Fibroblast of skin of right biceps (primary cell): Measurements from ENCODE around the gene VEZT.
"Not testable (repeated sequence)": the region's sequence is repeated elsewhere in the genome, so short reads cannot be mapped to it uniquely, and the experiment has no call there.

Source experiments
- DNase-seq: peaks from one replicate; pipeline ENCODE4 v3.0.0-alpha.2; 2013

The VEZT gene

DNA sequence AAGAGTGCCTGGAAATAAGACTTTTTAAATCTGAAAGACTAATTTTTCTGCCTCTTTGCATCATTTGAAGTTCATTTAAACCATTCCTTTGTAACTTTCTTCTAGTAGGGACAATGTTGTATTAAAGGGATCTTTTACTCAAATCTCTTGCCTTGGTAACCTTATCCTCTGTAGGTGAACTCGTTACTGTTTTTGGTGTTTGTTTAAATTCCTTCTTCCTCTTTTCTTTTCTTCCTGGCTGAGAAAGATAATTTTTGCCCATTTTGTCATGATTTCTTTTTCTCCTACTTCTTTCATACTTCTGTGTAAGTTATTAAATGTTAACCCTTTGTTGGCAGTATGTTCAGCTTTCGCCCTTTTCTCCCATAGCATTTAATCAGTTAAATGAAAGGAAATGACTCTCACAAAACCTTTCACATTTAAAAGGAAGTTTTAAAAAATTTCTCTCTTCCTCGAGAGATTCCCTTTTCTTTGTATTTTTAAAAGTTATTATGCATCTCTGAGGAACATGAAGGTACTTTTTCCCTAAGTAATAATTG is 10.3 kb downstream of the VEZT start:
- no peak for DNase-seq

DNA sequence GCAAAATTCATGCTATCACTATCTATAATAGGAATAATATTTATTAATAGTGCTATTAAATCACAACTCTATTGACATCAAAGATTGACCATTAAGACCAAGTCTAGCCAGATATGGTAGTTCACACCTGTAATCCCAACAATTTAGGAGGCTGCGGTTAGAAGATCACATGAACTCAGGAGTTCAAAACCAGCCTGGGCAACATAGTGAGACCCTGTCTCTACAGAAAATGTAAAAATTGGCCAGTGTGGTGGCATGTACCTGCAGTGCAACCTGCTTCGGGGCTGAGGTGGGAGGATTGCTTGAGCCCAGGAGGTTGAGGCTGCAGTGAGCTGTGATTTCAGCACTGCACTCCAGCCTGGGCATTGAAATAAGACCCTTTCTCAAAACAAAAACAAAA is 11.0 kb downstream of the VEZT start:
- DNase-seq, result no peak

DNA sequence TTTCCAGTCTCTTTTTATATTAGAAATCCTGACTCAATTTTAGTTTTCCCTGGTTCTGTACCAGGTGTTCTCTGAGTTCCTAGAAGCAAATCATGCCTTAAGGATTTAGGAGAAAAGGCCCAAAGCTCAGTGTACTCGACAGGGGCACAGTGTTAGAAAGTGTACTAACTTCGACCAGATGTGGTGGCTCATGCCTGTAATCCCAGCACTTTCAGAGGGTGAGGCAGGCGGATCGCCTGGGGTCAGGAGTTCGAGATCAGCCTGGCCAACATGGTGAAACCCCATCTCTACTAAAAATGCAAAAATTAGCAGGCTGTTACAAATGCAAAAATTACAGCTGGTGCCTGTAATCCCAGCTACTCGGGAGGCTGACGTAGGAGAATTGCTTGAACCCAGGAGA is 12.0 kb downstream of the VEZT start:
- no peak for DNase-seq

DNA sequence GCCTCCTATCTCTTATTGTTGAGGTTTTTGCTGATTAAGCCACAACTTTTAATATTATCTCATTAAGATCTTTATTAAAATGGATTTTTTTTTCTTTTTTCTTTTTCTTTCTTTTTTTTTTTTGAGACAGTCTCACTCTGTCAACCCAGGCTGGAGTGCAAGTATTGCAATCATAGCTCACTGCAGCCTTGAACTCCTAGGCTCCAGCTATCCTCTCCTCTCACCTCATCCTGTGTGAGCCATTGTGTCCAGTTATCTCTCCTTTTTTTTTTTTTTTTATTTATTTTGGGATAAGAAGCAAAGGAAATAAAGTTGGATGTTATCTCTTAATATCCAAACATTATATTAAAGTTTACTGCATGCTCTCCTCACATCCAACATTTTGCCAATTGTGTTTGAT is 12.7 kb downstream of the VEZT start:
- no peak for DNase-seq

DNA sequence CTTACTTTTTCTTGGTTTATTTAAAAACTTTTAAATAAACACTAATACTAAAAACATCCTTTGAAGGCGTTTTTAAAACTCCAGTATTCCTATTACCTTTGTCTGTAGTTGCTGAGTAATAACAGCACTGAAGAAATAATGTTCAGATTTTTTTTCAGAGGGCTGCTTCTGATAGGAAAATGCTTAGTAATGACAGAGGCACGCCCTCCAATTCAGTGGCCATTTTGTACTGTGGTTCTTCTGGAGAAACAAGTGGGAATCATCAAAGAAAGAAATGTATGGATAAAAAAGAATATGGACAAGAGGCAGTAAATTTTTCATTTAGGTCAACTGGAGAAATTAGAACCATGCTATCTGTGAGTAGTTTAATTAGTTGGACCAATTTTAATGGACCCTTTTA is 13.6 kb downstream of the VEZT start:
- DNase-seq, result peak; percentile 19

DNA sequence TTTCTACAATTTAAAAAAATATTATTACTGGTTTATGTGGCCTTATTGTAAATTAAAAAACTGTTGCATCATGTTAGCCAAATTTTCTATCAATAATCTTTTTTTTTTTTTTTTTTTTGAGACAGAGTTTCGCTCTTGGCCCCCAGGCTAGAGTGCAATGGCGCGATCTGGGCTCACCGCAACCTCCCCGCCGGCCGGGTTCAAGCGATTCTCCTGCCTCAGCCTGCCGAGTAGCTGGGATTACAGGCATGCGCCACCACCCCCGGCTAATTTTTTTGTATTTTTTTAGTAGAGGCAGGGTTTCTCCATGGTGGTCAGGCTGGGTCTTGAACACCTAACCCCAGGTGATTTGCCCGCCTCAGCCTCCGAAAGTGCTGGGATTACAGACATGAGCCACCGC is 16.6 kb downstream of the VEZT start:
- DNase-seq, result not testable (repeated sequence)

DNA sequence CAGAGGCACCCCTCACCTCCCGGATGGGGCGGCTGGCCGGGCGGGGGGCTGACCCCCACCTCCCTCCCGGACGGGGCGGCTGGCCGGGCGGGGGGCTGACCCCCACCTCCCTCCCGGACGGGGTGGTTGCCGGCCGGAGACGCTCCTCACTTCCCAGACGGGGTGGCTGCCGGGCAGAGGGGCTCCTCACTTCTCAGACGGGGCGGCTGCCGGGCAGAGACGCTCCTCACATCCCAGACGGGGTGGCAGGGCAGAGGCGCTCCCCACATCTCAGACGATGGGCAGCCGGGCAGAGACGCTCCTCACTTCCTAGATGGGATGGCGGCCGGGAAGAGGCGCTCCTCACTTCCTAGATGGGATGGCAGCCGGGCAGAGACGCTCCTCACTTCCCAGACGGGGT is 18.0 kb downstream of the VEZT start:
- not testable (repeated sequence) for DNase-seq

DNA sequence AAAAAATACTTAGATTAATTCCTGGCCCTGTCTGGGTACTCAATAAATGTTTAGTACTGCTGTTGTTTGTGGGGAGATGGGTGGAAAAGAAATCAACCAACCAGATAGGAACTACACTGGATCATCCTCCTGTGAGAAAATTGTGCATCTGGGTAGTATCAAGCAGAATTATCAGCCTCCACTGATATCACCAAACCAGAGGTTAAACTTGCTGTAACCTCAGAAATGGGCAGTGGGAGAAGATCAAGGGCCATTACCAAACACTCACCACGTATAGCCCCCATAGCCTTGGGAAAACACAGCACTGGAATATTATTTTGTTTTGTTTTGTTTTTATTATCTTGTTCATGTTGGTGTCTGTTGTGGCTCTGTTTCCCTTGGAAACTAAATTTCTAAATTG is 19.7 kb downstream of the VEZT start:
- DNase-seq, result no peak

DNA sequence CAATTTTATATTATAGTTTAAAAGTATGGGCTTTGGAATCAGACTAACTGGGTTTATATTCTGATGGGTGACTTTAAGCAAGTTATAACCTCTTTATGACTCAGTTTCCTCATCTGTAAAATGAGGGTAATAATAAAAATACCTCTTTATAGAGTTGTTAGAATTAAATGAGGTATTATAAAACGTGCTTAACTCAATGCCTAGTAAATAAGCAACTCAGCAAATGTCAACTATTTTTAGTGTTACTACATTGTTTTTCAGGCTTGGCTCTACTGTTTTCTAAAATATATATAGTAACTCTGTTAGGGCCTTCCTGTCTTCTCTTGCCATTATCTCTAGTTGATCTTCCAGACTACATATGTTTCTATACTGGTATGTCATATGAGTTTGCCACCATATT is 20.5 kb downstream of the VEZT start:
- no peak for DNase-seq

DNA sequence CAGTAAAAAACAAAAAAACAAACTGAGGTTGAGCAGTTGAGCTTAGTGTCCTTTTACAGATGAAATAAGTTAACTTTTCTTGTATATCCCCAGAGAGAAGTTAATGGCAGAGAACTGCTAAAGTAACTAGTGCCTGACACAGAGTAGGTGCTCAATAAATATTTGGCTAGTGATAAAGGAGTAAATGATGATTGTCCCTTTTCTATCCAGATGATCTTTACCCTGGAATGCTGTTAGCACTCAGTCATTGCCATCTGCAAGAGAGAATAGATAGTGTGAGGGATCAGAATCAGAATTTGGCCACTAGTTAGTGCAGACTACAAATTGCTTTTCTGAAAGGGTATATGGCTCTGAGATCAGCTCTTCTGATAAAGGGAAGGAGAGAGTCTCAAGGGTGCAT is 21.6 kb downstream of the VEZT start:
- DNase-seq, result no peak

DNA sequence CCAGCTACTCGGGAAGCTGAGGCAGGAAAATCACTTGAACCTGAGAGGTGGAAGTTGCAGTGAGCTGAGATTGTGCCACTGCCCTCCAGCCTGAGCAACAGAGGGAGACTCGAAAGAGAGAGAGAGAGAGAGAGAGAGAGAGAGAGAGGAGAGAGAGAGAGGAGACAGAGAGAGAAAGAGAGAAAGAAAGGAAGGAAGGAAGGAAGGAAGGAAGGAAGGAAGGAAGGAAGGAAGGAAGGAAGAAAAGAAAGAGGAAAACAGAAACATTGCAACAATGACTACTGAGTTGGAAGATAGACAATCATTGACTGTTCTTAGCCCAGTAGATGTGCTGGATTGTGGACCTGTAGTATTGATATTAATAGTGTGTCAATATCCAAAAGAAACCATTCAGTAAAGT is 22.2 kb downstream of the VEZT start:
- DNase-seq, result not testable (repeated sequence)

DNA sequence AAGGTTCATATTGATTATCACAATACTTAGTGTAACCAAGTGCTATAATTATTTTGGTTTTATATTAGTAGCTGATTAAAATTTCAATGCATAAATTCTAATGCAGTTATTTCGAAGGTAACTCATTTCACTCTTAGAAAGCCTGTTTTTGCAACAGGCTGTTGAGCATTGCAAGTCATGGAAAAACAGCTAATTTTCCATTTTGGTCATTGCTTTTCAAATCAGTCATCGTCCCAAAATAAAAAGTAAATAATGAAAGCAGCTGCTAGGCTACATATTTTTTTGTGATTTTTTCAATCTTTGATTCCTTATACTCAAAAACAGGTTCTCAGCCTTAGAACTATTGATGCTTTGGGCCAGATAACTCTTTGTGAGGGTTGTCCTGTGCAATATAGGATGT is 22.9 kb downstream of the VEZT start:
- no peak for DNase-seq

DNA sequence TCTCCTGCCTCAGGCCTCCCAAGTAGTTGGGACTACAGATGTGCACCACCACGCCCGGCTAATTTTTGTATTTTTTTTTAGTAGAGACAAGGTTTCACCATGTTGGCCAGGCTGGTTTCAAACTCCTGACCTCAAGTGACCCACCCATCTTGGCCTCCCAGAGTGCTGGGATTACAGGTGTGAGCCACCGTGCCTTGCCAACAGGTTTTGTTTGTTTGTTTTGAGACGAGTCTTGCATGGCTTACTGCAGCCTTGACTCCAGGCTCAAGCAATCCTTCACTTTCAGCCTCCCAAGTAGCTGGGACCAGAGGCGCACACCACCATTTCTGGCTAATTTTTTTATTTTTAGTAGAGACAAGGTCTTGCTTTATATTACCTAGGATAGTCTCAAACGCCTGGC is 23.5 kb downstream of the VEZT start:
- DNase-seq, result not testable (repeated sequence)

DNA sequence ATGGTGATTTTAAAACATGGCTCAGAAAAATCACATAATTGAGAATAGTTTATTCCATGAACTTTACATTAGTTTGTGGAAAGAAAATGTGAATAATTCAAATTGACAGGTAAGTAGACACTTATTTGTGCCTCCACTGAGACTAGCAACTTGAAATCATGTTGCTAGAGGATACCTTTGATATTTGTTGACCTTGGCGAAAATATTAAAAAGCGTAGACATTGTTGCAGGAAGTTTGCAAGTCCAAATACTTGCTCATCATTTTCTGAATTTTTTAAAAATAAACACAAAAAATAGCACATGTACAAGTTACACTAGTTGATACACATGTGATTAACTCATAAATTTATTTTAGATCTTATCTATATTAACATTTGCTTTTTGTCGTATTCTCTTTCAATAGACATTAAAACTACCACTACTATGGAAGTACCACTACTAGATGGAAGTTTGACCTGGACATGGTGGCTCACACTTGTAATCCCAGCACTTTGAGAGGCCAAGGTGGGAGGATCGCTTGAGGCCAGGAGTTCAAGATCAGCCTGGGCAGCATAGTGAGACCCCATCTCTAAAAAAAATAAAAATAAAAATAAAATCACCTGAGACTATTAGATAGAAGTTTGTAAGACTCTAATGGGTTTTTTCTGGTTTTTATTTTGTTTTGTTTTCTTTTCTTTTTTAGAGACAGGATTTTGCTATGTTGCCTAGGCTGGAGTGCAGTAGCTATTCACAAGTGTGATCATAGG is 24.3 kb downstream of the VEZT start:
- no peak for DNase-seq

DNA sequence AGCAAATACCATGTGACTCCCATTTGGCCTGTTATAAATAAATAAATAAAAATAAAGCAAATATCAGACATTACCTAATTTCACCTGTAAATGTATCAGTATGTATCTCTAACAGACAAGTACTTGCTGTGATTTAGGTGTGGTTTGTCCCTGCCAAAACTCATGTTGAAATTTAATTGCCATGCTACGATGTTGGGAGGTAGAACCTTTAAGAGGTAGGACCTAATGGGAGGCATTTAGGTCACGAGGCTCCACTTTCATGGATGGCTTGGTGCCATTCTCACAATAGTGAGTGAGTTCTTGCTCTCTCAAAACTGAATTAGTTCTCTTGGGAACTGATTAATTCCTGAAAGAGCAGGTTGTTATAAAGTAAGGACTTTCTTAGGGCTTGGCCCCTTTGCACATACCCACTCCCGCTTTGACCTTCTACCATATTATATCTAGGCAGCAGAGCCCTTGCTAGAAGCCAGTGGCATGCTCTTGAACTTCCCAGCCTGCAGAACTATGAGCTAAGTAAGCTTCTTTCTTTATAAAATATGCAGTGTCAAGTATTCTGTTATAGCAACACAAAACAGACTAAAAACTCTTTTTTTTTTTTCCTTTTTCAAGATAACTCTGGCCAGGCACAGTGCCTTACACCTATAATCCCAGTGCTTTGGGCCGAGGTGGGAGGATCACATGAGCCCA is 26.0 kb downstream of the VEZT start:
- no peak for DNase-seq

DNA sequence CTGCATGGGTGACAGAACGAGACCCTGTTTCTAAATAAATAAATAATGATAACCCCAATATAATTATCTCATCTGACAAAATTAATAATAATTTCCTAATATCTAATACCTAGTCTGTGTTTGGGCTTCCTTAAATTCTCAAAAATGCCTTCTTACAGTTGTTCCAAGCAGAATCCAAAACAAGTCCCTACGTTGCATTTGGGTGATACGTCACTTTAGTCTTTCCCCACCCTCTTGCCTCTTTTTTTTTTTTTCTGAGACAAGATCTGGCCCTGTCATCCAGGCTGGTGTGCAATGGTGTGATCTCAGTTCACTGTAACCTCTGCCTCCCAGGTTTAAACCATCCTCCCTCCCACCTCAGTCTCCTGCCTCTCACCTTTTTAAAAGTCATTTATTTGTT is 26.7 kb downstream of the VEZT start:
- DNase-seq, result no peak

DNA sequence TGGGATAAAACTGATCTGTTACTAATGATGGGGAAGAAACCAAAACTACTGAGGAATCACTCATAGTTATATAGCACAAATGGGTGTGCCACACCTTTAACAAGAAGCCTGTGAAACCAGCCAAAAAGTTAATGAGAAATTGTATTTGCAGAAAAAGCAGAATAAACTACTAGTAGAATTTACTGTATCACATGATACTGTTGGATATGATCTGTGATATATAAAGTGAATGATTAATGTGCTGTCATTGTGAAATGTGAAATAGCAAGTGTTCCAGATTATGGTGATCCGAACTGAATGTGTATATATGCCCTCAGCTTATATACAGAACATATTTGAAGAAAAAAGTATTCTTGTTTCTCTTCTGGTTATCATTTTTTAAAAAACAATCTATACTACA is 30.5 kb downstream of the VEZT start:
- no peak for DNase-seq

DNA sequence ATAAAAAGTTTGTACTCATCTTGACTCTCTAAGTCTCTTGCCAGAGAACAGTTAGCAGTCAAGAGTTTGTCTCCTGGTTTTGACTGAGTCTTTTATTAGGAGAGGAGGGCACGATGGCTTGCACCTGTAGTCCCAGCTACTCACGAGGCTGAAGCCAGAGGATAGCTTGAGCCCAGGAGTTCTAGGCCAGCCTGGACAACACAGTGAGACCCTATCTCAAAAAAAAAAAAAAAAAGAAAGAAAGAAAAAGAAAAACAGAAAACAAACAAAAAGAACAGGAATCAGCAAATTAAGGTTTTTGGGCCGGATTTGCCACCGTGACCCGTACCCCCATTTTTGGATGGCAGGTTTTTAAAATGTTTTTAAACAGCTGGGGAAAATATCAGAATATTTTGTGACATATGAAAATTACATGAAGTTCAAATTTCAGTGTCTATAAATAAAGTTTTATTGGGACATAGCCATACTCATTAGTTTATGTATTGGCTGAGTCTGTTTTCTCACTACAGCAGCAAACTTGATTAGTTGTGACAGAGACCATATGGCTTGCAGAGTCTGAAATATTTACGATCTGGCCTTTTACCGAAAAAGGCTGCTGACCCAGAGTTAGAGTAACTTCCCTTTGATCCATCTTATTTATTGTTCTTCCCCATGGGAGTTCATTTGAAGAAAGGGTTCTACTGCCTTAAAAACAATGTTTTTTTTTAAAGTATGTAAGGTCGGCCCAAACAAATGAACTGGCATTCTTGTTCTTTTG is 31.2 kb downstream of the VEZT start:
- peak; percentile 35 for DNase-seq

DNA sequence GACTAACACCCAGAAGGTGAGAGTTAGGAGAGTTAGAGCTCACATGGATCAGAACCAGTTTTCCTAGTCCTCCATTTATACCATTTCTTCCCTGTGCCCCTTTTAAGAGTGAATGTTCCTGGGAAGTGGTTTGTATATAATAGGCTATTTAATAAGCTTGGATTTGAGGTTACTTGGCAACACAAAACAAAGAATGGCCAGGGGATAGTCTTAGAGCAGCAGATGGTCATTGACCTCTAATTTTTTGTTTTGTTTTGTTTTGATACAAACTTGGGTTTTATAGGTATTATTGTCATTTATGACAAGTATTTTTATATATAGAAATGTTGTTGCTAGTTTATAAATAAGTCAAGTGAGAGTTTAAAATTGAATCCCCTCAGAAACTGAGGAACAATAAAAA is 35.8 kb downstream of the VEZT start:
- DNase-seq, result no peak

DNA sequence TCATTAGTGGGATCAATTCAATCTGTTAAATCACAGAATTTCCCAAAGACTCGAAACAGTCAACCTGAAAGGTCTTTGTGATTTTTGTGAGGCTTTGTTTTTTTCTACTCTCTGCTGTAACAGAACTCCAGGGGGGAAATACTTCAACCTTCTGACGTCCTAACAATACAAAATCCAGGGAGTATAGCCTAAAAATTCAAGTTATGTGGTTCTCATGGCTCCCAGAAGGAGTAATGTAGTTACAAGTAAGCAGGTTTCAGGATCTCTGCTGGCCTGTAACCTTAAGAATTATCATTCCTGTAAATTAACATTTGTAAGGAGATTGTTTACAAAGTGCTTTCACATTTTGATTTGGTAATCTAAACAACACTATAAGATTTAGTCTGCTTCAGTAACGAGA is 39.9 kb downstream of the VEZT start:
- DNase-seq, result no peak

DNA sequence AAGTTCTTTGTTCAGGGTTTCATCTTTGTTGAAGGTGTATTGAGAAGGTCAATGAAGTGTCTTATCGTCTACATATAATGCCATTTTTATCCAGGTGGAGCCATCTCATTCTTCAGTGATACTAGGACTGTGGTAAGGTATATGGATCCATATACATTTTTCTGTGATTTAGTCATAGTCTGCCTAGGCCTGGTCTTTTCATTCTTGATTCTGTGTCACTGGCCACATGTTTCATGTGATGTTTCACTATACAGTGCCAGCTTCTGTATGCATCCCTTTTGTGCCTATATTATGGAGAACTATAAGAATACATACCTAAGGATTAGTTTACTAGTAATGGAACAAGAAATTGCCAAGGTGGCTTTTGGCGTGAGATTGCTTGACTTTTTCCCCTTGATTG is 40.5 kb downstream of the VEZT start:
- peak; percentile 60 for DNase-seq

DNA sequence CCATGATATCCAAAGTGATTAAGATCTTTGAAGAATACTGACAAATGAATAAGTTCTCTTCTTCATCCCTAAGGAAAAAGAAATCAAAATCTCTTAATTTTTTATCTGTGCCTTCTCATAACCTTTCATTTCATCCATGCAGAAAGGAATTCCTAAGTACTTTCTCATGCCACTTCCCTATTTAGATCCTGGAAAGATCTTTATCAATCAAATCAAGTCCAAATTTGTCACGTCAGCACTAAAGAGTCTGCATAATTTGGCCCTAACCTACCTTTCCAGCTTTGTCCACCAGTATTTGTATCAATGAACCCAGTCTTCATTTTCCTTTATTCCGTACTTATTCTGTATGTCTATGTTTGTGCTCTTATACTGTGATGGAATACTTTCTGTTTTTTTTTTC is 41.2 kb downstream of the VEZT start:
- peak; percentile 19 for DNase-seq

DNA sequence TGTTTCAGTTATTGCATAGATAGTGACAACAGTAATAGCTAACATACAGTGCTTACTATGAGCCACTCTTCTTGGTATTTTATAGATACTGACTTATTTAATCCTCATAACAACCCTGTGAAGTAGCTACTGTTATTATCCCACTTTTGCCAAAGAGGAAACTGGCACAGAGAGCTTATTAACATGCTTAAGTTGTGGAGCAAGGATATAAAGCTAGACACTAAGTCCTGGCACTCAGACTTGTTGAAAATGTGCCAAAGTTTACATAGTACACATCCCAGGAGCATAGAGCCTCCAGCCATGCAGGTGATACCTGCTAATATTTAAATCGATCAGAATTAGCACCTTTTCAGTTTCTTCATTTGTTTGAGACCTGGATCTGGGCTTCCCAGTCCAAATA is 41.8 kb downstream of the VEZT start:
- DNase-seq, result no peak

DNA sequence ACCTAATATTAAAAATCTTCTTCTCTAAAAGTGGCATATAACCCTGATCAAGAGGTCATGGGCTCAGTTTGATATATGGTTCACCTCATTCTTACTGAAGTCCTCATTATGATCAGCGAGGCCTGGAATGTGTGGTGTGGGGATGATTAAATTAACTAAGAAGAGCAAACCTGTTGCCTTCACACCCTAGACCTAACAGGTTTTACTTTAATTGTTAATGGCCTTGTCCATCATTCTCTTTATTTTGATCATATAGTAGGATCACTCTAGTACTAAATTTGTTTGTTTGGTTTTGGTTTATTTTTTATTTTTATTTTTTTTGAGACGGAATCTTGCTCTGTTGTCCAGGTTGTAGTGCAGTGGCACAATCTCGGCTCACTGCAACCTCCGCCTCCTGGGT is 43.5 kb downstream of the VEZT start:
- no peak for DNase-seq
